Measurements from ENCODE around the gene SAPCD1. TPM values are rescaled to one million over a fixed set of nuclear protein-coding genes. Genes with fewer than 3 reads are reported as not detected.

Gene SAPCD1
- polyA plus RNA-seq, 1 of the 3 experiments (the other 2 are of a cell fraction): 5.9 TPM

- ChIA-PET CTCF (interaction anchor here (0.5 to 5.5 kb wide), 11 partner anchors 10 to 220 kb away, joined by 3 to 39 read pairs (median 6); partner anchors contain the start of genes C6orf47, DDAH2, LSM2 and LY6G5C), POLR2A (interaction anchor here (0.5 to 1.5 kb wide), 6 partner anchors 27 to 158 kb away, joined by 3 to 6 read pairs (median 4); partner anchors contain the start of genes BAG6 and EHMT2)
- H3K27ac ChIP-seq (ENCODE audit: low read depth in 2 of 2, low read length in 1 of 2): peak within 1 kb of the TSS; percentile 75 to 88
- H3F3A ChIP-seq (replicated peaks; ENCODE audit: insufficient read depth): peaks cover 17% of the 10 kb centered on the region
- peak; percentile 95 for DNase-seq
- peak within 1 kb of the TSS; percentile 79 for H2AFZ ChIP-seq (ENCODE audit: low read depth)
- H3K4me1 ChIP-seq (ENCODE audit: control insufficient read depth in 1 of 2, insufficient read depth in 2 of 2, low read depth in 1 of 2, low read length in 1 of 2): peaks cover 15 to 24% of the 10 kb centered on the region in 2 experiments; a peak in 3 of 4 replicates
- 2% methylated on average over 32 of the region's 58 CpGs for WGBS (ENCODE audit: low lambda C conversion rate)
- peaks cover 38% of the 10 kb centered on the region for H3K79me2 ChIP-seq (ENCODE audit: insufficient read depth)
- H4K20me1 ChIP-seq (ENCODE audit: insufficient read depth): no peaks in the 10 kb centered on the region
- H3K36me3 ChIP-seq (replicated peaks in 1 of 2; ENCODE audit: control insufficient read depth in 1 of 2, insufficient read depth in 2 of 2, low read length in 1 of 2): peaks cover 6 to 7% of the 10 kb centered on the region in 2 experiments
- no peaks in the 10 kb centered on the region for H3K9me2 ChIP-seq
- no peaks in the 10 kb centered on the region for H3K27me3 ChIP-seq (ENCODE audit: insufficient read depth)
- peak within 1 kb of the TSS; percentile 99 for H3K4me2 ChIP-seq
- H3K9ac ChIP-seq: peak within 1 kb of the TSS; percentile 92
- H3K4me3 ChIP-seq (ENCODE audit: low read depth in 2 of 2, low read length in 1 of 2): peak within 1 kb of the TSS; percentile 77 to 83
- no peaks in the 10 kb centered on the region for H3K9me3 ChIP-seq
- TF ChIP-seq MAX (IDR thresholded peaks at IDR 0.05; ENCODE audit: low read depth): peak; percentile 94
- peak; percentile 52; the same call in 1 of the 2 replicates for TF ChIP-seq FOXM1 (IDR thresholded peaks at IDR 0.05; ENCODE audit: low read depth)
- no peak for TF ChIP-seq EZH2phosphoT487 (IDR thresholded peaks at IDR 0.05; ENCODE audit: borderline replicate concordance, low read depth)
- TF ChIP-seq ELF1 (IDR thresholded peaks at IDR 0.05): peak; percentile 28; the same call in 1 of the 2 replicates
- no peak for TF ChIP-seq USF2 (IDR thresholded peaks at IDR 0.05; ENCODE audit: borderline replicate concordance, low read depth, low read length)
- TF ChIP-seq IRF3 (IDR thresholded peaks at IDR 0.05; ENCODE audit: low read depth, low read length): peak; percentile 63
- TF ChIP-seq FOSL2 (IDR thresholded peaks at IDR 0.05; ENCODE audit: borderline replicate concordance, low read depth): no peak
- TF ChIP-seq RFX5 (IDR thresholded peaks at IDR 0.05; ENCODE audit: low read length): peak; percentile 84
- TF ChIP-seq EP300 (IDR thresholded peaks at IDR 0.05; ENCODE audit: borderline replicate concordance in 1 of 2, low read depth in 1 of 2, low read length in 1 of 2): no peak
- TF ChIP-seq CHD2 (IDR thresholded peaks at IDR 0.05; ENCODE audit: low read length, partially characterized antibody): peak; percentile 98
- no peak for TF ChIP-seq USF1 (IDR thresholded peaks at IDR 0.05; ENCODE audit: borderline replicate concordance, low read depth)
- TF ChIP-seq REST (IDR thresholded peaks at IDR 0.05; ENCODE audit: low read depth, low read length): 0 out of 2 replicates have a peak, but pooled peaks have one; percentile 40
- no peak for TF ChIP-seq RCOR1 (IDR thresholded peaks at IDR 0.05; ENCODE audit: low read length)
- TF ChIP-seq TEAD4 (IDR thresholded peaks at IDR 0.05; ENCODE audit: borderline replicate concordance, insufficient read depth): 0 out of 2 replicates have a peak, but pooled peaks have one; percentile 11
- TF ChIP-seq TAF1 (IDR thresholded peaks at IDR 0.05; ENCODE audit: borderline replicate concordance, low read depth, low read length): peak; percentile 86
- peak; percentile 1; the same call in 1 of the 2 replicates for TF ChIP-seq TCF12 (IDR thresholded peaks at IDR 0.05)
- peak; percentile 98 for TF ChIP-seq MXI1 (IDR thresholded peaks at IDR 0.05; ENCODE audit: low read depth, low read length)
- TF ChIP-seq PBX3 (IDR thresholded peaks at IDR 0.05): peak; percentile 62
- TF ChIP-seq POLR2AphosphoS5 (IDR thresholded peaks at IDR 0.05; ENCODE audit: low read depth, low read length): peak; percentile 73
- no peak for TF ChIP-seq JUND (IDR thresholded peaks at IDR 0.05)
- TF ChIP-seq NRF1 (IDR thresholded peaks at IDR 0.05; ENCODE audit: low read depth, low read length): peak; percentile 78
- TF ChIP-seq SIN3A (IDR thresholded peaks at IDR 0.05; ENCODE audit: borderline replicate concordance, low read depth, low read length): 0 out of 2 replicates have a peak, but pooled peaks have one; percentile 34
- no peak for TF ChIP-seq NFIC (IDR thresholded peaks at IDR 0.05; ENCODE audit: borderline replicate concordance)
These were observed 22.6 kb upstream of the SAPCD1 start, which contains the start of gene MSH5 for GRCh38 chr6:31739639-31740396. MSH5 (plus strand) TSS chr6:31740005; CDS start chr6:31740467, 462 bp downstream.
